ENCODE measurements around the gene HOTAIR. TPM values are rescaled to one million over a fixed set of nuclear protein-coding genes. Genes with fewer than 3 reads are reported as not detected.

The HOTAIR gene
- total RNA-seq, 1 experiment from 2014 or later = not detected

DNA sequence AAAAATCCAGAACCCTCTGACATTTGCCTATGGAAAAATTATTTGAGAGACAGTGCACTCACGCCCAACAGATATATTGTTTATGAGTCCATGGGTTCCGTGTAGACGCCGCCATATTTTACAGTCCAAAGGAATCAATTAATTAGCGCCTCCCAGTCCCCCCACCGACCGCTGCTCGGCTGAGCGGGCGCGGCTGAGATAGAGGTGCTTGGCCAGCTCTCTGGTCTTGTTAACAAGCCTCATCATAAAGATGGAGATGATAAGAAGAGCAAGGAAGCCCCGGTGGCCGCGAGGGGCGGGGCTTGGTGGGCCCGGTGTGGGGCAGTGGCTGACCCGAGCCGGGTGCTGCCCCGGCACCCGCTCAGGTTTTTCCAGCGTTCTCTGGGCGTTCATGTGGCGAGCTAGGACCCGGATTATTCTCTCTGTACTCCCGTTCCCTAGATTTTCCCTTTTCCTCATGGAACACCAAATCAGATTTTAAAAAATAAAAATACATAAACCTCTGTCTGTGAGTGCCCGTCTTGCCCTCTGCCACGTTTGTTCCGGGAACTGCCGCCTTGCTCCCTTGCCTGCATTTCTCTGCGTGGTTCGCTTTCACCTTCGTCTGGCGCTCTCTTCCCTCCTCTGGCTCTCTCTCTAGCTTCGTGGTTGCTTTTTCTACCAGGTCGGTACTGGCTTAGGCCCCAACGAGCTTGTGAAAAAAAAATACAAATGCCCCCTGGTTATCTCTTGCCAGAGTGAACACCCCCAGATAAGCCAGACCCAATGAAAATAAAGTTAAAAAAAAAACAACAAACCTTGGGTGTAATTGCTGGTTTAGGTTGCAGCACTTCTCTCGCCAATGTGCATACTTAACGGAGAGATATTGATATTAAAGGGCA is 11.1 kb downstream of the HOTAIR start (continued):
- TF ChIP-seq, protein P1, sequence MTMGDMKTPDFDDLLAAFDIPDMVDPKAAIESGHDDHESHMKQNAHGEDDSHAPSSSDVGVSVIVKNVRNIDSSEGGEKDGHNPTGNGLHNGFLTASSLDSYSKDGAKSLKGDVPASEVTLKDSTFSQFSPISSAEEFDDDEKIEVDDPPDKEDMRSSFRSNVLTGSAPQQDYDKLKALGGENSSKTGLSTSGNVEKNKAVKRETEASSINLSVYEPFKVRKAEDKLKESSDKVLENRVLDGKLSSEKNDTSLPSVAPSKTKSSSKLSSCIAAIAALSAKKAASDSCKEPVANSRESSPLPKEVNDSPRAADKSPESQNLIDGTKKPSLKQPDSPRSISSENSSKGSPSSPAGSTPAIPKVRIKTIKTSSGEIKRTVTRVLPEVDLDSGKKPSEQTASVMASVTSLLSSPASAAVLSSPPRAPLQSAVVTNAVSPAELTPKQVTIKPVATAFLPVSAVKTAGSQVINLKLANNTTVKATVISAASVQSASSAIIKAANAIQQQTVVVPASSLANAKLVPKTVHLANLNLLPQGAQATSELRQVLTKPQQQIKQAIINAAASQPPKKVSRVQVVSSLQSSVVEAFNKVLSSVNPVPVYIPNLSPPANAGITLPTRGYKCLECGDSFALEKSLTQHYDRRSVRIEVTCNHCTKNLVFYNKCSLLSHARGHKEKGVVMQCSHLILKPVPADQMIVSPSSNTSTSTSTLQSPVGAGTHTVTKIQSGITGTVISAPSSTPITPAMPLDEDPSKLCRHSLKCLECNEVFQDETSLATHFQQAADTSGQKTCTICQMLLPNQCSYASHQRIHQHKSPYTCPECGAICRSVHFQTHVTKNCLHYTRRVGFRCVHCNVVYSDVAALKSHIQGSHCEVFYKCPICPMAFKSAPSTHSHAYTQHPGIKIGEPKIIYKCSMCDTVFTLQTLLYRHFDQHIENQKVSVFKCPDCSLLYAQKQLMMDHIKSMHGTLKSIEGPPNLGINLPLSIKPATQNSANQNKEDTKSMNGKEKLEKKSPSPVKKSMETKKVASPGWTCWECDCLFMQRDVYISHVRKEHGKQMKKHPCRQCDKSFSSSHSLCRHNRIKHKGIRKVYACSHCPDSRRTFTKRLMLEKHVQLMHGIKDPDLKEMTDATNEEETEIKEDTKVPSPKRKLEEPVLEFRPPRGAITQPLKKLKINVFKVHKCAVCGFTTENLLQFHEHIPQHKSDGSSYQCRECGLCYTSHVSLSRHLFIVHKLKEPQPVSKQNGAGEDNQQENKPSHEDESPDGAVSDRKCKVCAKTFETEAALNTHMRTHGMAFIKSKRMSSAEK (CRISPR knock-in tag; IDR thresholded peaks at IDR 0.05; ENCODE audit: borderline replicate concordance) = no peak
- TF ChIP-seq, protein P2, sequence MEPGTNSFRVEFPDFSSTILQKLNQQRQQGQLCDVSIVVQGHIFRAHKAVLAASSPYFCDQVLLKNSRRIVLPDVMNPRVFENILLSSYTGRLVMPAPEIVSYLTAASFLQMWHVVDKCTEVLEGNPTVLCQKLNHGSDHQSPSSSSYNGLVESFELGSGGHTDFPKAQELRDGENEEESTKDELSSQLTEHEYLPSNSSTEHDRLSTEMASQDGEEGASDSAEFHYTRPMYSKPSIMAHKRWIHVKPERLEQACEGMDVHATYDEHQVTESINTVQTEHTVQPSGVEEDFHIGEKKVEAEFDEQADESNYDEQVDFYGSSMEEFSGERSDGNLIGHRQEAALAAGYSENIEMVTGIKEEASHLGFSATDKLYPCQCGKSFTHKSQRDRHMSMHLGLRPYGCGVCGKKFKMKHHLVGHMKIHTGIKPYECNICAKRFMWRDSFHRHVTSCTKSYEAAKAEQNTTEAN (CRISPR knock-in tag; IDR thresholded peaks at IDR 0.05) = no peak
- TF ChIP-seq RORB (CRISPR knock-in tag; IDR thresholded peaks at IDR 0.05) (no peak), MYBL2 (CRISPR knock-in tag; IDR thresholded peaks at IDR 0.05) (no peak), IRF2 (CRISPR knock-in tag; IDR thresholded peaks at IDR 0.05; ENCODE audit: borderline replicate concordance, low read depth) (no peak), SMAD3 (CRISPR knock-in tag; IDR thresholded peaks at IDR 0.05; ENCODE audit: borderline replicate concordance) (no peak), NR3C1 (CRISPR knock-in tag; conservative IDR thresholded peaks at IDR 0.05; ENCODE audit: low read depth) (no peak)
- TF ChIP-seq, protein P3, sequence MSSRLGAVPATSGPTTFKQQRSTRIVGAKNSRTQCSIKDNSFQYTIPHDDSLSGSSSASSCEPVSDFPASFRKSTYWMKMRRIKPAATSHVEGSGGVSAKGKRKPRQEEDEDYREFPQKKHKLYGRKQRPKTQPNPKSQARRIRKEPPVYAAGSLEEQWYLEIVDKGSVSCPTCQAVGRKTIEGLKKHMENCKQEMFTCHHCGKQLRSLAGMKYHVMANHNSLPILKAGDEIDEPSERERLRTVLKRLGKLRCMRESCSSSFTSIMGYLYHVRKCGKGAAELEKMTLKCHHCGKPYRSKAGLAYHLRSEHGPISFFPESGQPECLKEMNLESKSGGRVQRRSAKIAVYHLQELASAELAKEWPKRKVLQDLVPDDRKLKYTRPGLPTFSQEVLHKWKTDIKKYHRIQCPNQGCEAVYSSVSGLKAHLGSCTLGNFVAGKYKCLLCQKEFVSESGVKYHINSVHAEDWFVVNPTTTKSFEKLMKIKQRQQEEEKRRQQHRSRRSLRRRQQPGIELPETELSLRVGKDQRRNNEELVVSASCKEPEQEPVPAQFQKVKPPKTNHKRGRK (CRISPR knock-in tag; IDR thresholded peaks at IDR 0.05; ENCODE audit: borderline replicate concordance) = no peak
- TF ChIP-seq, protein P4, sequence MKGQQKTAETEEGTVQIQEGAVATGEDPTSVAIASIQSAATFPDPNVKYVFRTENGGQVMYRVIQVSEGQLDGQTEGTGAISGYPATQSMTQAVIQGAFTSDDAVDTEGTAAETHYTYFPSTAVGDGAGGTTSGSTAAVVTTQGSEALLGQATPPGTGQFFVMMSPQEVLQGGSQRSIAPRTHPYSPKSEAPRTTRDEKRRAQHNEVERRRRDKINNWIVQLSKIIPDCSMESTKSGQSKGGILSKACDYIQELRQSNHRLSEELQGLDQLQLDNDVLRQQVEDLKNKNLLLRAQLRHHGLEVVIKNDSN (CRISPR knock-in tag; IDR thresholded peaks at IDR 0.05) = no peak
- TF ChIP-seq, protein P5, sequence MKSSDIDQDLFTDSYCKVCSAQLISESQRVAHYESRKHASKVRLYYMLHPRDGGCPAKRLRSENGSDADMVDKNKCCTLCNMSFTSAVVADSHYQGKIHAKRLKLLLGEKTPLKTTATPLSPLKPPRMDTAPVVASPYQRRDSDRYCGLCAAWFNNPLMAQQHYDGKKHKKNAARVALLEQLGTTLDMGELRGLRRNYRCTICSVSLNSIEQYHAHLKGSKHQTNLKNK (CRISPR knock-in tag; IDR thresholded peaks at IDR 0.05) = no peak
- TF ChIP-seq, protein P6, sequence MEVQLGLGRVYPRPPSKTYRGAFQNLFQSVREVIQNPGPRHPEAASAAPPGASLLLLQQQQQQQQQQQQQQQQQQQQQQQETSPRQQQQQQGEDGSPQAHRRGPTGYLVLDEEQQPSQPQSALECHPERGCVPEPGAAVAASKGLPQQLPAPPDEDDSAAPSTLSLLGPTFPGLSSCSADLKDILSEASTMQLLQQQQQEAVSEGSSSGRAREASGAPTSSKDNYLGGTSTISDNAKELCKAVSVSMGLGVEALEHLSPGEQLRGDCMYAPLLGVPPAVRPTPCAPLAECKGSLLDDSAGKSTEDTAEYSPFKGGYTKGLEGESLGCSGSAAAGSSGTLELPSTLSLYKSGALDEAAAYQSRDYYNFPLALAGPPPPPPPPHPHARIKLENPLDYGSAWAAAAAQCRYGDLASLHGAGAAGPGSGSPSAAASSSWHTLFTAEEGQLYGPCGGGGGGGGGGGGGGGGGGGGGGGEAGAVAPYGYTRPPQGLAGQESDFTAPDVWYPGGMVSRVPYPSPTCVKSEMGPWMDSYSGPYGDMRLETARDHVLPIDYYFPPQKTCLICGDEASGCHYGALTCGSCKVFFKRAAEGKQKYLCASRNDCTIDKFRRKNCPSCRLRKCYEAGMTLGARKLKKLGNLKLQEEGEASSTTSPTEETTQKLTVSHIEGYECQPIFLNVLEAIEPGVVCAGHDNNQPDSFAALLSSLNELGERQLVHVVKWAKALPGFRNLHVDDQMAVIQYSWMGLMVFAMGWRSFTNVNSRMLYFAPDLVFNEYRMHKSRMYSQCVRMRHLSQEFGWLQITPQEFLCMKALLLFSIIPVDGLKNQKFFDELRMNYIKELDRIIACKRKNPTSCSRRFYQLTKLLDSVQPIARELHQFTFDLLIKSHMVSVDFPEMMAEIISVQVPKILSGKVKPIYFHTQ (CRISPR knock-in tag; IDR thresholded peaks at IDR 0.05) = no peak
- TF ChIP-seq, protein P7, sequence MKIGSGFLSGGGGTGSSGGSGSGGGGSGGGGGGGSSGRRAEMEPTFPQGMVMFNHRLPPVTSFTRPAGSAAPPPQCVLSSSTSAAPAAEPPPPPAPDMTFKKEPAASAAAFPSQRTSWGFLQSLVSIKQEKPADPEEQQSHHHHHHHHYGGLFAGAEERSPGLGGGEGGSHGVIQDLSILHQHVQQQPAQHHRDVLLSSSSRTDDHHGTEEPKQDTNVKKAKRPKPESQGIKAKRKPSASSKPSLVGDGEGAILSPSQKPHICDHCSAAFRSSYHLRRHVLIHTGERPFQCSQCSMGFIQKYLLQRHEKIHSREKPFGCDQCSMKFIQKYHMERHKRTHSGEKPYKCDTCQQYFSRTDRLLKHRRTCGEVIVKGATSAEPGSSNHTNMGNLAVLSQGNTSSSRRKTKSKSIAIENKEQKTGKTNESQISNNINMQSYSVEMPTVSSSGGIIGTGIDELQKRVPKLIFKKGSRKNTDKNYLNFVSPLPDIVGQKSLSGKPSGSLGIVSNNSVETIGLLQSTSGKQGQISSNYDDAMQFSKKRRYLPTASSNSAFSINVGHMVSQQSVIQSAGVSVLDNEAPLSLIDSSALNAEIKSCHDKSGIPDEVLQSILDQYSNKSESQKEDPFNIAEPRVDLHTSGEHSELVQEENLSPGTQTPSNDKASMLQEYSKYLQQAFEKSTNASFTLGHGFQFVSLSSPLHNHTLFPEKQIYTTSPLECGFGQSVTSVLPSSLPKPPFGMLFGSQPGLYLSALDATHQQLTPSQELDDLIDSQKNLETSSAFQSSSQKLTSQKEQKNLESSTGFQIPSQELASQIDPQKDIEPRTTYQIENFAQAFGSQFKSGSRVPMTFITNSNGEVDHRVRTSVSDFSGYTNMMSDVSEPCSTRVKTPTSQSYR (CRISPR knock-in tag; IDR thresholded peaks at IDR 0.05) = no peak

All from WTC11 (cell line).